ENCODE data around the gene ZNF865. TPM values are rescaled to one million over a fixed set of nuclear protein-coding genes. Genes with fewer than 3 reads are reported as not detected.
A peak's percentile ranks its signal among the peaks of the same experiment; 100 is the strongest.

ZNF865 gene
- total and polyA plus RNA-seq, 10 donors, result 4.8 to 23.3 (median 14.3) TPM

- intact Hi-C loops (cut with DNase I; ENCODE audit: low total_unique reads), result no loop called here
Measured at GRCh38 chr19:55590617-55591016, 14.8 kb upstream of the ZNF865 start.

GRCh38 chr19:55591555-55591954, 13.9 kb upstream of the ZNF865 start:
- peaks cover 0 to 13% (median 0%) of the 10 kb centered on the region in 7 donors for H3K27me3 ChIP-seq (replicated peaks in 1 of 7)
- no peak overlapping the region for H3K4me3 ChIP-seq
- peaks cover 0 to 49% (median 38%) of the 10 kb centered on the region in 6 donors for H3K36me3 ChIP-seq
- no peak for DNase-seq
- no peak for TF ChIP-seq POLR2AphosphoS5 (IDR thresholded peaks at IDR 0.05)
- no peak for TF ChIP-seq CTCF (IDR thresholded peaks at IDR 0.05 in 8 of 11, conservative IDR thresholded peaks at IDR 0.05 in 3 of 11)
- no peak for TF ChIP-seq POLR2A (IDR thresholded peaks at IDR 0.05)
- H3K4me1 ChIP-seq, result peaks cover 11 to 18% (median 16%) of the 10 kb centered on the region in 6 donors
- H3K27ac ChIP-seq, result no peak overlapping the region
- intact Hi-C loops (cut with DNase I; ENCODE audit: low total_unique reads), result no loop called here
- H3K9me3 ChIP-seq, result peaks cover 0 to 4% (median 0%) of the 10 kb centered on the region in 8 donors
- WGBS, 5 donors, result 81 to 95% (median 88%) methylated on average over 10 of the region's 10 CpGs

More at GRCh38 chr19:55590617-55591016, 14.8 kb upstream of the ZNF865 start:
- H3K4me1 ChIP-seq, result peaks cover 20 to 27% (median 25%) of the 10 kb centered on the region in 6 donors
- DNase-seq, result no peak
- H3K9me3 ChIP-seq, result peaks cover 0 to 3% (median 0%) of the 10 kb centered on the region in 8 donors
- H3K36me3 ChIP-seq, result peaks cover 0 to 39% (median 28%) of the 10 kb centered on the region in 6 donors
- 80 to 94% (median 89%) methylated on average over 10 of the region's 10 CpGs for WGBS, 5 donors
- peaks cover 0 to 22% (median 0%) of the 10 kb centered on the region in 7 donors for H3K27me3 ChIP-seq (replicated peaks in 1 of 7)
- TF ChIP-seq CTCF (IDR thresholded peaks at IDR 0.05 in 8 of 11, conservative IDR thresholded peaks at IDR 0.05 in 3 of 11) (no peak), POLR2A (IDR thresholded peaks at IDR 0.05) (no peak), POLR2AphosphoS5 (IDR thresholded peaks at IDR 0.05) (no peak)
- no peak overlapping the region for H3K27ac ChIP-seq
- no peak overlapping the region for H3K4me3 ChIP-seq

- WGBS, 5 donors, result 94 to 98% (median 95%) methylated on average over 20 to 73 of the region's 73 CpGs
- H3K27ac ChIP-seq, result no peak overlapping the region
- peaks cover 0 to 3% (median 0%) of the 10 kb centered on the region in 7 donors for H3K27me3 ChIP-seq (replicated peaks in 1 of 7)
- peaks cover 4 to 8% (median 6%) of the 10 kb centered on the region in 6 donors for H3K4me1 ChIP-seq
- intact Hi-C loops (cut with DNase I; ENCODE audit: low total_unique reads), result no loop called here
- peak in 1 of 3 donors; percentile 31 for TF ChIP-seq POLR2AphosphoS5 (IDR thresholded peaks at IDR 0.05)
- TF ChIP-seq CTCF (IDR thresholded peaks at IDR 0.05 in 8 of 11, conservative IDR thresholded peaks at IDR 0.05 in 3 of 11), result no peak
- TF ChIP-seq POLR2A (IDR thresholded peaks at IDR 0.05), result no peak
- H3K36me3 ChIP-seq, result peaks cover 0 to 59% (median 41%) of the 10 kb centered on the region in 6 donors
- H3K4me3 ChIP-seq, result no peak overlapping the region
- peaks cover 0 to 4% (median 0%) of the 10 kb centered on the region in 8 donors for H3K9me3 ChIP-seq
- DNase-seq, result no peak
Measured at GRCh38 chr19:55592391-55593090, 12.9 kb upstream of the ZNF865 start.

GRCh38 chr19:55593096-55593772, 12.2 kb upstream of the ZNF865 start:
- Histone ChIP-seq H3K9me3 (peaks cover 0 to 4% (median 0%) of the 10 kb centered on the region in 8 donors), H3K27me3 (replicated peaks in 1 of 7) (no peaks in the 10 kb centered on the region), H3K4me3 (no peak overlapping the region), H3K27ac (no peak overlapping the region), H3K4me1 (peaks cover 0 to 3% (median 1%) of the 10 kb centered on the region in 6 donors), H3K36me3 (peaks cover 0 to 63% (median 41%) of the 10 kb centered on the region in 6 donors)
- WGBS, 5 donors, result 89 to 94% (median 92%) methylated on average over 27 to 68 of the region's 68 CpGs
- intact Hi-C loops (cut with DNase I; ENCODE audit: low total_unique reads), result no loop called here
- DNase-seq, result peak; percentile 74
- TF ChIP-seq POLR2A (IDR thresholded peaks at IDR 0.05) (no peak), POLR2AphosphoS5 (IDR thresholded peaks at IDR 0.05) (peak in 1 of 3 donors; percentile 19), CTCF (IDR thresholded peaks at IDR 0.05 in 8 of 11, conservative IDR thresholded peaks at IDR 0.05 in 3 of 11) (no peak)
